GM18873 (cell line): ENCODE measurements around the gene PPP6R2.
A peak's percentile ranks its signal among the peaks of the same experiment; 100 is the strongest.

Source experiments
- ATAC-seq: cut with Tn5 transposase; IDR thresholded peaks from one replicate; pipeline ENCODE4 v1.9.1; 2021; ENCODE audit warnings: mild to moderate bottlenecking, moderate library complexity, moderate number of reproducible peaks; ENCODE audit not compliant: unreplicated experiment, low FRiP score

The PPP6R2 gene

GRCh38 chr22:50305923-50306566 is 37.1 kb upstream of the PPP6R2 start:
- no peak for ATAC-seq

GRCh38 chr22:50306753-50307749 is 36.1 kb upstream of the PPP6R2 start, which contains the start of gene PLXNB2:
TSS of gene PLXNB2 (minus strand) at chr22:50307646. CDS start at chr22:50290584, 17,062 bp downstream.
- no peak for ATAC-seq

GRCh38 chr22:50307890-50308596 is 35.1 kb upstream of the PPP6R2 start:
- no peak for ATAC-seq

- no peak for ATAC-seq
Observed at GRCh38 chr22:50308597-50308935, 34.6 kb upstream of the PPP6R2 start.

GRCh38 chr22:50308986-50309600 is 34.0 kb upstream of the PPP6R2 start:
- no peak for ATAC-seq

GRCh38 chr22:50309601-50309991 is 33.5 kb upstream of the PPP6R2 start:
- ATAC-seq, result no peak

- no peak for ATAC-seq
Observed at GRCh38 chr22:50310031-50310722, 33.0 kb upstream of the PPP6R2 start.

GRCh38 chr22:50310949-50311444 is 32.1 kb upstream of the PPP6R2 start:
- no peak for ATAC-seq

- no peak for ATAC-seq
Observed at GRCh38 chr22:50311606-50312351, 31.3 kb upstream of the PPP6R2 start.

- ATAC-seq, result no peak
Observed at GRCh38 chr22:50312371-50312770, 30.8 kb upstream of the PPP6R2 start.

- ATAC-seq, result no peak
Observed at GRCh38 chr22:50313021-50313420, 30.1 kb upstream of the PPP6R2 start.

GRCh38 chr22:50313600-50313999 is 29.5 kb upstream of the PPP6R2 start:
- no peak for ATAC-seq

GRCh38 chr22:50314081-50314454 is 29.1 kb upstream of the PPP6R2 start:
- no peak for ATAC-seq

GRCh38 chr22:50314455-50315288 is 28.5 kb upstream of the PPP6R2 start:
- ATAC-seq, result peak; percentile 67

GRCh38 chr22:50315289-50316113 is 27.6 kb upstream of the PPP6R2 start:
- ATAC-seq, result peak; percentile 6

GRCh38 chr22:50316114-50317065 is 26.7 kb upstream of the PPP6R2 start:
- no peak for ATAC-seq
